Coronary artery (tissue), 2 donors: ENCODE measurements around the gene FRAS1.

Experiments used
- DNase-seq: peaks from one replicate; pipeline ENCODE4 v3.0.0-alpha.2; 2017; ENCODE audit warnings: low spot score
- H3K27ac ChIP-seq, 2 donors: fragments of 200-600 bp; sonication (generic); one replicate each; pipeline ENCODE4 v1.5.1; 2016 to 2019
- H3K4me3 ChIP-seq: fragments of 200-600 bp; sonication (generic); 2 replicates; pipeline ENCODE4 v1.5.1; 2016; ENCODE audit warnings: mild to moderate bottlenecking, moderate library complexity
- CTCF ChIP-seq: fragments of 200-600 bp; sonication (generic); IDR thresholded peaks from one replicate; pipeline ENCODE4 v1.5.1; 2019; ENCODE audit warnings: antibody characterized with exemption

The FRAS1 gene

GRCh38 chr4:78213218-78213617 is 156.1 kb downstream of the FRAS1 start:
- Histone ChIP-seq H3K27ac (no peak overlapping the region), H3K4me3 (no peak overlapping the region)
- DNase-seq: no peak
- no peak for TF ChIP-seq CTCF

- DNase-seq: no peak
- H3K27ac ChIP-seq: no peak overlapping the region
- no peak overlapping the region for H3K4me3 ChIP-seq
- TF ChIP-seq CTCF: no peak
Measured at GRCh38 chr4:78214078-78214477, 157.0 kb downstream of the FRAS1 start.

GRCh38 chr4:78217557-78217956 is 160.4 kb downstream of the FRAS1 start:
- TF ChIP-seq CTCF: no peak
- Histone ChIP-seq H3K4me3 (no peak overlapping the region), H3K27ac (no peak overlapping the region)
- DNase-seq: no peak

GRCh38 chr4:78218260-78218659 is 161.1 kb downstream of the FRAS1 start:
- Histone ChIP-seq H3K4me3 (no peak overlapping the region), H3K27ac (no peak overlapping the region)
- DNase-seq: no peak
- no peak for TF ChIP-seq CTCF

- Histone ChIP-seq H3K4me3 (no peak overlapping the region), H3K27ac (no peak overlapping the region)
- no peak for TF ChIP-seq CTCF
- DNase-seq: no peak
Measured at GRCh38 chr4:78219825-78220224, 162.7 kb downstream of the FRAS1 start.

GRCh38 chr4:78220283-78220682 is 163.2 kb downstream of the FRAS1 start:
- no peak overlapping the region for H3K27ac ChIP-seq
- H3K4me3 ChIP-seq: no peak overlapping the region
- no peak for DNase-seq
- no peak for TF ChIP-seq CTCF

GRCh38 chr4:78222575-78223186 is 165.6 kb downstream of the FRAS1 start:
- TF ChIP-seq CTCF: no peak
- no peak for DNase-seq
- no peak overlapping the region for H3K4me3 ChIP-seq
- H3K27ac ChIP-seq: no peak overlapping the region
